ENCODE measurements around the gene AP5Z1.

The AP5Z1 gene

GRCh38 chr7:4833691-4834600 lies 58.5 kb downstream of the AP5Z1 start:
- H3K36me3 ChIP-seq (ENCODE audit: low read depth): no peaks in the 10 kb centered on the region
- H3K9me3 ChIP-seq (ENCODE audit: severe bottlenecking): no peaks in the 10 kb centered on the region
- H3K27ac ChIP-seq (ENCODE audit: poor library complexity, severe bottlenecking): no peak overlapping the region
- DNase-seq (ENCODE audit: low spot score) (no peak), ATAC-seq (ENCODE audit: low read depth) (no peak)
- no peak overlapping the region for H3K4me3 ChIP-seq (ENCODE audit: severe bottlenecking)
- H3K27me3 ChIP-seq (ENCODE audit: insufficient read depth, poor library complexity, severe bottlenecking): no peaks in the 10 kb centered on the region
- no peaks in the 10 kb centered on the region for H3K4me1 ChIP-seq (ENCODE audit: insufficient read depth, poor library complexity, severe bottlenecking)
- no peak for TF ChIP-seq CTCF (IDR thresholded peaks at IDR 0.05; ENCODE audit: poor library complexity, severe bottlenecking)

- no peaks in the 10 kb centered on the region for H3K36me3 ChIP-seq (ENCODE audit: low read depth)
- ATAC-seq (ENCODE audit: low read depth): no peak
- no peaks in the 10 kb centered on the region for H3K4me1 ChIP-seq (ENCODE audit: insufficient read depth, poor library complexity, severe bottlenecking)
- H3K27ac ChIP-seq (ENCODE audit: poor library complexity, severe bottlenecking): no peak overlapping the region
- H3K4me3 ChIP-seq (ENCODE audit: severe bottlenecking): no peak overlapping the region
- DNase-seq (ENCODE audit: low spot score): no peak
- no peaks in the 10 kb centered on the region for H3K9me3 ChIP-seq (ENCODE audit: severe bottlenecking)
- TF ChIP-seq CTCF (IDR thresholded peaks at IDR 0.05; ENCODE audit: poor library complexity, severe bottlenecking): no peak
- H3K27me3 ChIP-seq (ENCODE audit: insufficient read depth, poor library complexity, severe bottlenecking): no peaks in the 10 kb centered on the region
Observed at GRCh38 chr7:4834601-4835397, 59.4 kb downstream of the AP5Z1 start.

GRCh38 chr7:4835398-4836205 lies 60.2 kb downstream of the AP5Z1 start:
- no peak for TF ChIP-seq CTCF (IDR thresholded peaks at IDR 0.05; ENCODE audit: poor library complexity, severe bottlenecking)
- H3K36me3 ChIP-seq (ENCODE audit: low read depth): no peaks in the 10 kb centered on the region
- no peak overlapping the region for H3K27ac ChIP-seq (ENCODE audit: poor library complexity, severe bottlenecking)
- no peaks in the 10 kb centered on the region for H3K4me1 ChIP-seq (ENCODE audit: insufficient read depth, poor library complexity, severe bottlenecking)
- no peak overlapping the region for H3K4me3 ChIP-seq (ENCODE audit: severe bottlenecking)
- no peaks in the 10 kb centered on the region for H3K9me3 ChIP-seq (ENCODE audit: severe bottlenecking)
- DNase-seq (ENCODE audit: low spot score) (no peak), ATAC-seq (ENCODE audit: low read depth) (no peak)
- no peaks in the 10 kb centered on the region for H3K27me3 ChIP-seq (ENCODE audit: insufficient read depth, poor library complexity, severe bottlenecking)

- no peak overlapping the region for H3K4me3 ChIP-seq (ENCODE audit: severe bottlenecking)
- no peaks in the 10 kb centered on the region for H3K36me3 ChIP-seq (ENCODE audit: low read depth)
- ATAC-seq (ENCODE audit: low read depth): no peak
- no peak for TF ChIP-seq CTCF (IDR thresholded peaks at IDR 0.05; ENCODE audit: poor library complexity, severe bottlenecking)
- H3K27me3 ChIP-seq (ENCODE audit: insufficient read depth, poor library complexity, severe bottlenecking): no peaks in the 10 kb centered on the region
- no peaks in the 10 kb centered on the region for H3K9me3 ChIP-seq (ENCODE audit: severe bottlenecking)
- no peaks in the 10 kb centered on the region for H3K4me1 ChIP-seq (ENCODE audit: insufficient read depth, poor library complexity, severe bottlenecking)
- H3K27ac ChIP-seq (ENCODE audit: poor library complexity, severe bottlenecking): no peak overlapping the region
- DNase-seq (ENCODE audit: low spot score): no peak
Observed at GRCh38 chr7:4836206-4836661, 60.8 kb downstream of the AP5Z1 start.

Data from RWPE2 (cell line).